IMR-90 (cell line): Measurements from ENCODE around the gene CCDC146. TPM values are rescaled to one million over a fixed set of nuclear protein-coding genes. Genes with fewer than 3 reads are reported as not detected.

ENCODE experiments used
- ATAC-seq: fragments of 200-7000 bp; cut with Tn5 transposase; 2 replicates; pipeline ENCODE4 v1.9.1; 2020; ENCODE audit warnings: low read depth, mild to moderate bottlenecking, moderate library complexity
- BruUV-seq: library from RNA; stranded (reverse); fragments of 400-500 nt; replicated peaks from 2 replicates; lab custom pipeline; 2021; lab: Mats Ljungman, UMichigan
- CTCF ChIA-PET: fragments of 300-600 bp; formaldehyde crosslinking; extraction: SDS; loops from one replicate; lab custom pipeline; 2021; ENCODE audit warnings: antibody characterized with exemption; lab: Yijun Ruan, JAX
- POLR2A ChIA-PET: fragments of 300-600 bp; sonication (Branson Sonifier 250); formaldehyde crosslinking; loops from one replicate; lab custom pipeline; 2022; ENCODE audit warnings: antibody characterized with exemption; ENCODE audit not compliant: unreplicated experiment; lab: Charles Lee
- DNase-seq: peaks from one replicate; pipeline ENCODE4 v3.0.0; 2013
- H2AFZ ChIP-seq: replicated peaks from 2 replicates; pipeline ENCODE3; 2013; ENCODE audit warnings: low read length, mild to moderate bottlenecking; ENCODE audit not compliant: poor library complexity
- H2AK5ac ChIP-seq: 2 replicates; pipeline ENCODE4 v1.6.1; 2013; ENCODE audit warnings: low read depth, low read length, inconsistent platforms
- H2AK9ac ChIP-seq: replicated peaks from 2 replicates; pipeline ENCODE3; 2013; ENCODE audit warnings: mild to moderate bottlenecking, low read depth, low read length, moderate library complexity; ENCODE audit not compliant: poor library complexity
- H2BK120ac ChIP-seq: 2 replicates; pipeline ENCODE4 v1.6.1; 2013; ENCODE audit warnings: low read depth, low read length, inconsistent platforms
- H2BK15ac ChIP-seq: 3 replicates; pipeline ENCODE4 v1.6.1; 2013; ENCODE audit warnings: low read depth, low read length, inconsistent platforms
- H2BK20ac ChIP-seq: 2 replicates; pipeline ENCODE4 v1.6.1; 2013; ENCODE audit warnings: low read depth, mild to moderate bottlenecking, inconsistent platforms, low read length, moderate library complexity
- H2BK5ac ChIP-seq: 2 replicates; pipeline ENCODE4 v1.6.1; 2013; ENCODE audit warnings: mild to moderate bottlenecking, low read depth, low read length, inconsistent platforms; ENCODE audit not compliant: poor library complexity, severe bottlenecking
- H3K14ac ChIP-seq: replicated peaks from 2 replicates; pipeline ENCODE4 v1.6.1; 2013; ENCODE audit warnings: low read depth, low read length, inconsistent platforms
- H3K18ac ChIP-seq: 2 replicates; pipeline ENCODE4 v1.6.1; 2013; ENCODE audit warnings: low read depth, low read length, control low read depth
- H3K23ac ChIP-seq: 2 replicates; pipeline ENCODE4 v1.6.1; 2013; ENCODE audit warnings: low read depth, low read length, inconsistent platforms
- H3K27ac ChIP-seq: 2 replicates; pipeline ENCODE4 v1.5.1; 2013; ENCODE audit warnings: mild to moderate bottlenecking, control low read depth, low read length; ENCODE audit not compliant: insufficient read depth
- H3K27me3 ChIP-seq: 2 replicates; pipeline ENCODE4 v1.6.1; 2013; ENCODE audit warnings: low read length; ENCODE audit not compliant: control insufficient read depth, insufficient read depth
- H3K36me3 ChIP-seq: 2 replicates; pipeline ENCODE4 v1.6.1; 2013; ENCODE audit warnings: low read length, mixed read lengths; ENCODE audit not compliant: control insufficient read depth, insufficient read depth
- H3K4ac ChIP-seq: 2 replicates; pipeline ENCODE4 v1.6.1; 2013; ENCODE audit warnings: low read depth, low read length, inconsistent platforms
- H3K4me1 ChIP-seq: 2 replicates; pipeline ENCODE4 v1.6.1; 2013; ENCODE audit warnings: low read length, mixed read lengths; ENCODE audit not compliant: control insufficient read depth, insufficient read depth
- H3K4me2 ChIP-seq: 2 replicates; pipeline ENCODE4 v1.6.1; 2013; ENCODE audit warnings: low read depth, mild to moderate bottlenecking, control low read depth, low read length, moderate library complexity
- H3K4me3 ChIP-seq: 2 replicates; pipeline ENCODE4 v1.5.1; 2013; ENCODE audit warnings: low read depth, mild to moderate bottlenecking, control low read depth, low read length, moderate library complexity; ENCODE audit not compliant: insufficient read depth
- H3K56ac ChIP-seq: 2 replicates; pipeline ENCODE4 v1.6.1; 2013; ENCODE audit warnings: low read length, inconsistent platforms; ENCODE audit not compliant: insufficient read depth; ENCODE audit errors: extremely low read depth
- H3K79me1 ChIP-seq, 2 experiments: 2 replicates each; pipeline ENCODE4 v1.6.1; 2013; ENCODE audit warnings: low read length in 2 of 2, inconsistent platforms in 1 of 2, low read depth in 1 of 2
- H3K9ac ChIP-seq: 2 replicates; pipeline ENCODE4 v1.6.1; 2013; ENCODE audit warnings: low read depth, low read length, control low read depth
- H3K9me1 ChIP-seq: 2 replicates; pipeline ENCODE4 v1.6.1; 2013; ENCODE audit warnings: low read length, inconsistent platforms; ENCODE audit not compliant: insufficient read depth
- H3K9me3 ChIP-seq: 2 replicates; pipeline ENCODE4 v1.6.1; 2013; ENCODE audit warnings: low read length; ENCODE audit not compliant: control insufficient read depth, insufficient read depth
- H4K20me1 ChIP-seq: 2 replicates; pipeline ENCODE4 v1.6.1; 2013; ENCODE audit warnings: low read length, inconsistent platforms; ENCODE audit not compliant: insufficient read depth
- H4K5ac ChIP-seq: 2 replicates; pipeline ENCODE4 v1.6.1; 2013; ENCODE audit warnings: mild to moderate bottlenecking, low read depth, low read length, control low read depth
- H4K8ac ChIP-seq, 2 experiments: 2 replicates each; pipeline ENCODE4 v1.6.1; 2013; ENCODE audit warnings: low read depth in 2 of 2, low read length in 2 of 2, control low read depth in 1 of 2, inconsistent platforms in 1 of 2
- H4K91ac ChIP-seq: 2 replicates; pipeline ENCODE4 v1.6.1; 2013; ENCODE audit warnings: low read depth, low read length, inconsistent platforms; ENCODE audit not compliant: insufficient read depth
- BHLHE40 ChIP-seq: fragments of 150-350 bp; IDR thresholded peaks from 2 replicates; pipeline ENCODE4 v1.6.1; 2016; ENCODE audit warnings: mild to moderate bottlenecking, low read depth, low read length
- CHD1 ChIP-seq: IDR thresholded peaks from 2 replicates; pipeline ENCODE4 v1.6.1; 2012; ENCODE audit warnings: low read depth, low read length, improper control_type of control experiment
- CTCF ChIP-seq: conservative IDR thresholded peaks from 2 replicates; pipeline ENCODE4 v1.5.1; 2012; ENCODE audit warnings: mild to moderate bottlenecking, low read depth, low read length, improper control_type of control experiment
- ELK1 ChIP-seq: fragments of 150-350 bp; IDR thresholded peaks from 2 replicates; pipeline ENCODE4 v1.6.1; 2016; ENCODE audit warnings: low read depth, mild to moderate bottlenecking, low read length, moderate library complexity, borderline replicate concordance
- FOS ChIP-seq: fragments of 150-350 bp; IDR thresholded peaks from 2 replicates; pipeline ENCODE4 v1.6.1; 2016; ENCODE audit warnings: low read depth, low read length
- MAFK ChIP-seq: IDR thresholded peaks from 2 replicates; pipeline ENCODE4 v1.6.1; 2012; ENCODE audit warnings: low read depth, low read length, improper control_type of control experiment
- MAZ ChIP-seq: IDR thresholded peaks from 2 replicates; pipeline ENCODE4 v1.6.1; 2012; ENCODE audit warnings: low read depth, mild to moderate bottlenecking, low read length, improper control_type of control experiment, moderate library complexity, borderline replicate concordance
- MXI1 ChIP-seq: IDR thresholded peaks from 2 replicates; pipeline ENCODE4 v1.6.1; 2012; ENCODE audit warnings: low read depth, mild to moderate bottlenecking, low read length, moderate library complexity, borderline replicate concordance
- POLR2A ChIP-seq: IDR thresholded peaks from 2 replicates; pipeline ENCODE4 v1.6.1; 2012; ENCODE audit warnings: mild to moderate bottlenecking, low read depth, low read length
- RAD21 ChIP-seq: IDR thresholded peaks from 2 replicates; pipeline ENCODE4 v1.6.1; 2012; ENCODE audit warnings: low read length, improper control_type of control experiment
- RCOR1 ChIP-seq: IDR thresholded peaks from 2 replicates; pipeline ENCODE4 v1.6.1; 2012; ENCODE audit warnings: mild to moderate bottlenecking, low read length, improper control_type of control experiment; ENCODE audit not compliant: insufficient replicate concordance
- RFX5 ChIP-seq: IDR thresholded peaks from 2 replicates; pipeline ENCODE4 v1.8.0; 2012; ENCODE audit warnings: low read depth, mild to moderate bottlenecking, low read length, moderate library complexity
- SMC3 ChIP-seq: fragments of 150-350 bp; IDR thresholded peaks from 2 replicates; pipeline ENCODE4 v1.6.1; 2016; ENCODE audit warnings: low read depth, mild to moderate bottlenecking, antibody characterized with exemption, low read length, moderate library complexity
- WGBS, 2 experiments: methylation state at CpG; one replicate each; pipeline versions ENCODE4 v1.1.5 to v1.1.7; 2013; ENCODE audit warnings: missing lambda C conversion rate in 2 of 2; ENCODE audit not compliant: insufficient read length in 1 of 2; ENCODE audit errors: extremely low coverage in 2 of 2; 5-methylcytosine and 5-hydroxymethylcytosine counted together
- dilution Hi-C: fragments of 300-500 bp; cut with HindIII; formaldehyde crosslinking; loops from one replicate; pipeline ENCODE4 v1.14.3; 2018; ENCODE audit warnings: low sequenced_read_pairs; ENCODE audit not compliant: unreplicated experiment
- in situ Hi-C: fragments of 300-500 bp; cut with MboI; formaldehyde crosslinking; loops from 3 replicates; pipeline ENCODE4 v1.14.3; 2019; ENCODE audit warnings: low sequenced_read_pairs, inconsistent platforms, mixed read lengths
- intact Hi-C: fragments of 100-400 bp; cut with micrococcal nuclease; formaldehyde crosslinking; loops from 2 replicates; pipeline ENCODE4 v1.10.0; 2022
- polyA plus RNA-seq, 3 experiments: library from polyadenylated mRNA; depleted of rRNA; stranded (reverse); fragments of >200 nt; gene quantifications; 2 replicates each; pipeline ENCODE4 v1.2.3, GENCODE V29; 2012; ENCODE audit warnings: low replicate concordance in 1 of 3
- total RNA-seq: library from RNA; depleted of rRNA; stranded (reverse); fragments of >200 nt; gene quantifications from 2 replicates; pipeline ENCODE4 v1.2.3, GENCODE V29; 2012

Gene CCDC146
- total and polyA plus RNA-seq, 2 of the 4 experiments (the other 2 are of a cell fraction): 0.54 to 1.7 TPM

GRCh38 chr7:77330169-77330882, 207.9 kb downstream of the CCDC146 start:
- CTCF ChIA-PET: interaction anchor here (2.3 kb wide), 1 partner anchor 83 kb away, joined by 19 read pairs; no protein-coding TSS in a partner anchor
- H2BK5ac ChIP-seq: peak overlapping the region; percentile 45
- peak overlapping the region; percentile 53 for H3K18ac ChIP-seq
- no peak overlapping the region for H3K4me2 ChIP-seq
- H2AK5ac ChIP-seq: peak overlapping the region; percentile 66
- POLR2A ChIA-PET: no interaction called here
- H2AFZ ChIP-seq: no peak overlapping the region
- no TSS peak for BruUV-seq
- peak overlapping the region; percentile 60 for H3K4ac ChIP-seq
- peak overlapping the region; percentile 90 for H2BK20ac ChIP-seq
- H3K9me1 ChIP-seq: peaks cover 26% of the 10 kb centered on the region
- H3K79me1 ChIP-seq: 0 out of 4 replicates have a peak, but pooled peaks cover 0 to 4% of the 10 kb centered on the region in 2 experiments
- dilution Hi-C loops (no loop called here), in situ Hi-C loops (loop anchor here (5.0 kb wide), 1 partner anchor 208 kb away; the partner anchor contains the start of gene CCDC146), intact Hi-C loops (no loop called here)
- no peaks in the 10 kb centered on the region for H4K20me1 ChIP-seq
- peak overlapping the region; percentile 24 for H3K14ac ChIP-seq
- ATAC-seq: no peak
- no peak overlapping the region for H3K4me3 ChIP-seq
- no peaks in the 10 kb centered on the region for H3K36me3 ChIP-seq
- H3K56ac ChIP-seq: no peak overlapping the region
- peak overlapping the region; percentile 41; the same call in 1 of the 2 replicates for H3K27ac ChIP-seq
- no CpG with 5 or more reads among the region's 6 CpGs for WGBS, 2 experiments
- H2BK120ac ChIP-seq: peak overlapping the region; percentile 64
- peak overlapping the region; percentile 67; the same call in 2 of the 3 replicates for H2BK15ac ChIP-seq
- H2AK9ac ChIP-seq: peak overlapping the region; percentile 74
- H4K5ac ChIP-seq: peak overlapping the region; percentile 74
- peak overlapping the region in 1 of 2 experiments; percentile 76; a peak in 2 of 4 replicates for H4K8ac ChIP-seq
- TF ChIP-seq POLR2A: no peak
- TF ChIP-seq ELK1: no peak
- TF ChIP-seq MXI1: no peak
- no peak for TF ChIP-seq RAD21
- TF ChIP-seq BHLHE40: no peak
- no peak for TF ChIP-seq RFX5
- no peak for TF ChIP-seq MAFK
- no peak for TF ChIP-seq SMC3
- no peak for TF ChIP-seq FOS
- no peak for TF ChIP-seq RCOR1
- TF ChIP-seq CHD1: no peak
- TF ChIP-seq CTCF: no peak
- TF ChIP-seq MAZ: no peak
- no peaks in the 10 kb centered on the region for H3K27me3 ChIP-seq
- H3K9me3 ChIP-seq: no peaks in the 10 kb centered on the region
- peaks cover 29% of the 10 kb centered on the region for H3K4me1 ChIP-seq
- DNase-seq: peak; percentile 37
- no peak overlapping the region for H3K9ac ChIP-seq
- H4K91ac ChIP-seq: peak overlapping the region; percentile 80
- peak overlapping the region; percentile 7 for H3K23ac ChIP-seq
